H9 (cell line): ENCODE data around the gene GLS. TPM values are rescaled to one million over a fixed set of nuclear protein-coding genes. Genes with fewer than 3 reads are reported as not detected.
A peak's percentile ranks its signal among the peaks of the same experiment; 100 is the strongest.

Experiments
- DNase-seq: peaks from one replicate; pipeline ENCODE4 v3.0.0-alpha.2; 2017
- H2AFZ ChIP-seq: one replicate; pipeline ENCODE4 v1.6.1; 2013; ENCODE audit warnings: mild to moderate bottlenecking, low read length, control low read depth, moderate library complexity
- H2AK5ac ChIP-seq: 2 replicates; pipeline ENCODE4 v1.6.1; 2013; ENCODE audit warnings: low read length, control low read depth, mixed read lengths; ENCODE audit not compliant: insufficient read length
- H2BK120ac ChIP-seq: one replicate; pipeline ENCODE4 v1.6.1; 2013; ENCODE audit warnings: low read depth, mild to moderate bottlenecking, low read length, control low read depth, inconsistent platforms; ENCODE audit not compliant: poor library complexity, severe bottlenecking
- H2BK12ac ChIP-seq: 2 replicates; pipeline ENCODE4 v1.6.1; 2013; ENCODE audit warnings: low read length, control low read depth, mixed read lengths, low read depth; ENCODE audit not compliant: insufficient read length
- H2BK15ac ChIP-seq: 2 replicates; pipeline ENCODE4 v1.6.1; 2013; ENCODE audit warnings: low read depth, low read length, control low read depth
- H2BK20ac ChIP-seq: one replicate; pipeline ENCODE4 v1.6.1; 2013; ENCODE audit warnings: low read depth, mild to moderate bottlenecking, low read length, control low read depth, inconsistent platforms; ENCODE audit not compliant: poor library complexity, severe bottlenecking
- H2BK5ac ChIP-seq: 2 replicates; pipeline ENCODE4 v1.6.1; 2013; ENCODE audit warnings: low read length, control low read depth, mixed read lengths; ENCODE audit not compliant: insufficient read length
- H3K14ac ChIP-seq: 2 replicates; pipeline ENCODE4 v1.6.1; 2013; ENCODE audit warnings: low read length, control low read depth; ENCODE audit not compliant: insufficient read depth
- H3K18ac ChIP-seq: 2 replicates; pipeline ENCODE4 v1.6.1; 2013; ENCODE audit warnings: low read depth, mild to moderate bottlenecking, mixed read lengths, low read length, control low read depth; ENCODE audit not compliant: insufficient read length
- H3K23ac ChIP-seq: 2 replicates; pipeline ENCODE4 v1.6.1; 2013; ENCODE audit warnings: low read length, control low read depth, mixed read lengths, low read depth; ENCODE audit not compliant: insufficient read length
- H3K23me2 ChIP-seq: 2 replicates; pipeline ENCODE4 v1.6.1; 2013; ENCODE audit warnings: low read depth, mild to moderate bottlenecking, mixed read lengths, low read length, control low read depth; ENCODE audit not compliant: insufficient read length, poor library complexity, severe bottlenecking
- H3K27ac ChIP-seq: 2 replicates; pipeline ENCODE4 v1.5.1; 2013; ENCODE audit warnings: low read length, control low read depth, mixed read lengths, low read depth; ENCODE audit not compliant: insufficient read length
- H3K27me3 ChIP-seq: 2 replicates; pipeline ENCODE4 v1.6.1; 2013; ENCODE audit warnings: low read length, control low read depth, inconsistent platforms; ENCODE audit not compliant: insufficient read depth
- H3K4ac ChIP-seq: 2 replicates; pipeline ENCODE4 v1.6.1; 2013; ENCODE audit warnings: low read depth, mild to moderate bottlenecking, control low read depth, inconsistent platforms, low read length, moderate library complexity
- H3K4me1 ChIP-seq: 2 replicates; pipeline ENCODE4 v1.6.1; 2013; ENCODE audit warnings: low read length, control low read depth, inconsistent platforms; ENCODE audit not compliant: insufficient read depth
- H3K4me2 ChIP-seq: 2 replicates; pipeline ENCODE4 v1.6.1; 2013; ENCODE audit warnings: low read length, control low read depth, mixed read lengths; ENCODE audit not compliant: insufficient read length, insufficient read depth
- H3K56ac ChIP-seq: 2 replicates; pipeline ENCODE4 v1.6.1; 2013; ENCODE audit warnings: low read depth, mild to moderate bottlenecking, mixed read lengths, low read length, control low read depth; ENCODE audit not compliant: insufficient read length
- H3K79me1 ChIP-seq: 2 replicates; pipeline ENCODE4 v1.6.1; 2013; ENCODE audit warnings: low read depth, mild to moderate bottlenecking, moderate library complexity, low read length, control low read depth, inconsistent platforms; ENCODE audit not compliant: insufficient read depth, poor library complexity, severe bottlenecking
- H3K79me2 ChIP-seq: 2 replicates; pipeline ENCODE4 v1.6.1; 2013; ENCODE audit warnings: low read length, control low read depth, inconsistent platforms; ENCODE audit not compliant: insufficient read depth
- H3K9ac ChIP-seq: 2 replicates; pipeline ENCODE4 v1.6.1; 2013; ENCODE audit warnings: low read length, control low read depth, mixed read lengths; ENCODE audit not compliant: insufficient read length; ENCODE audit errors: extremely low read depth
- H3K9me3 ChIP-seq: one replicate; pipeline ENCODE4 v1.6.1; 2013; ENCODE audit warnings: low read depth, low read length, inconsistent platforms; ENCODE audit not compliant: control insufficient read depth
- H3T11ph ChIP-seq: one replicate; pipeline ENCODE4 v1.6.1; 2013; ENCODE audit warnings: mild to moderate bottlenecking, low read length, control low read depth, inconsistent platforms
- H4K20me1 ChIP-seq: one replicate; pipeline ENCODE4 v1.6.1; 2013; ENCODE audit not compliant: control insufficient read depth, insufficient read length, insufficient read depth
- H4K5ac ChIP-seq: 2 replicates; pipeline ENCODE4 v1.6.1; 2013; ENCODE audit warnings: low read depth, mild to moderate bottlenecking, mixed read lengths, low read length, control low read depth; ENCODE audit not compliant: insufficient read length
- H4K8ac ChIP-seq: replicated peaks from 2 replicates; pipeline ENCODE4 v1.6.1; 2013; ENCODE audit warnings: low read length, control low read depth, mixed read lengths, low read depth; ENCODE audit not compliant: insufficient read length
- H4K91ac ChIP-seq: 2 replicates; pipeline ENCODE4 v1.6.1; 2013; ENCODE audit warnings: low read depth, mild to moderate bottlenecking, moderate library complexity, mixed read lengths, low read length, control low read depth; ENCODE audit not compliant: insufficient read length
- H3K27ac Mint-ChIP-seq, 3 experiments: 2 replicates in 2 of 3; 3 replicates in 1 of 3; pipeline ENCODE4 v1.8.0; 2020 to 2021; ENCODE audit warnings: mixed read lengths in 3 of 3, mild to moderate bottlenecking in 1 of 3, moderate library complexity in 1 of 3
- H3K27me3 Mint-ChIP-seq: 2 replicates; pipeline ENCODE4 v1.8.0; 2021; ENCODE audit warnings: low read depth, mild to moderate bottlenecking, moderate library complexity, mixed read lengths
- H3K36me3 Mint-ChIP-seq, 3 experiments: 2 replicates in 2 of 3; 3 replicates in 1 of 3; pipeline ENCODE4 v1.8.0; 2020 to 2021; ENCODE audit warnings: low read depth in 3 of 3, mixed read lengths in 3 of 3; ENCODE audit not compliant: insufficient read depth in 1 of 3
- H3K4me1 Mint-ChIP-seq, 2 experiments: 2 replicates each; pipeline ENCODE4 v1.8.0; 2020; ENCODE audit warnings: mixed read lengths in 2 of 2
- H3K4me3 Mint-ChIP-seq, 2 experiments: 2 replicates in 1 of 2; 3 replicates in 1 of 2; pipeline ENCODE4 v1.8.0; 2020 to 2021; ENCODE audit warnings: mild to moderate bottlenecking in 2 of 2, mixed read lengths in 2 of 2, moderate library complexity in 1 of 2
- H3K9me3 Mint-ChIP-seq, 2 experiments: 2 replicates in 1 of 2; 3 replicates in 1 of 2; pipeline ENCODE4 v1.8.0; 2020; ENCODE audit warnings: mild to moderate bottlenecking in 2 of 2, mixed read lengths in 2 of 2, moderate library complexity in 1 of 2
- WGBS: extraction: QIAGEN DNeasy Blood & Tissue Kit; methylation state at CpG from one replicate; pipeline ENCODE4 v1.1.7; 2013; ENCODE audit warnings: missing lambda C conversion rate, low lambda C conversion rate, mixed read lengths; ENCODE audit not compliant: insufficient read length; ENCODE audit errors: extremely low coverage; 5-methylcytosine and 5-hydroxymethylcytosine counted together
- long read RNA-seq: library from polyadenylated mRNA; unstranded; transcript quantifications from one replicate; pipeline ENCODE4 v2.0.0, GENCODE V29; 2020
- total RNA-seq: library from RNA; stranded (reverse); gene quantifications from 2 replicates; pipeline ENCODE4 v1.2.1, GENCODE V29; 2021
- TF ChIP-seq, protein P1 (sequence below): fragments of 200-600 bp; sonication (generic); conservative IDR thresholded peaks from 3 replicates; pipeline ENCODE4 v1.8.0; 2021; ENCODE audit warnings: antibody characterized with exemption, mild to moderate bottlenecking

Gene GLS
- total RNA-seq, result 69.3 and 70.6 TPM in 2 replicates
- long read RNA-seq, partial matches to known transcripts, result 3 of 4 reads
- long read RNA-seq, other reads (novel, unspliced or antisense), result 1 of 4 reads

DNA sequence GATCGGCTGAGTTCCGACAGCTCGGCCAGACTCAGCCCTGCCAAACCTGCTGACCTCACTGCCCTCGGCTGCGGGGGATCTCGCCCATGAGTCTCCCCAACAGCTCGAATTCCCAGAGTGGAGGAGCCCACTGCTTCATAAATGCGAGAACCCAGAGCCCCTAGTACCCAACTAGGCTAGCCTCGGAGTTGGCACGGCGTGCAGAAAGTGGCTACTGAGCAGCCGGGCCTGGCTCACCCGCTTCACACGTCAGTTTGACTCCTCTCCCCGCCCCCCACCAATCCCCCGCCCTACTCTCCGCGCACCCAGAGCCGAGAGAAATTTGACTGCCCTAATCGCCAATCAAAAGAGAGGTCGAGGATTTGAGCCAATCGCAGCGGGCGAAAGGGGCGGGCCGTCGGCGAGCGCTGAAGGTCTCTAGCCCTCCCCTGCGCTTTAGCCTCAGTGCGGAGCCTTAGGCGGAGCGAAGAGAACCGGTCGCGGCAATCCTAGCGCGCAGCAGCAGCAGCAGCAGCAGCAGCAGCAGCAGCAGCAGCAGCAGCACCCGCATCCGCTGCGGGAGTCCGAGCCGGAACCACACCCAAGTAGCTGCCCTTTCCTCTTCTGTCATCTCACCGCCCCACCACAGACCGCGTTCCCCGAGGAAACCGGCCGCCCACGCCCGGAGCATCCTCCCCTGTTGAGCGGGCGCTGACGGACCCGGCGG, at the start of gene GLS:
GLS (plus strand) TSS at position 444 of the 706 bp plus-strand sequence. CDS start 264 bp downstream, outside the sequence.
- Histone ChIP-seq H3K23me2 (peaks cover 10% of the 10 kb centered on the region), H3K27me3 (no peaks in the 10 kb centered on the region), H2BK15ac (no peak within 1 kb of the TSS), H3K4ac (no peak within 1 kb of the TSS), H4K8ac (no peak within 1 kb of the TSS), H3K14ac (peak within 1 kb of the TSS; percentile 77; the same call in 1 of the 2 replicates), H2BK120ac (no peak within 1 kb of the TSS), H4K5ac (no peak within 1 kb of the TSS), H3K4me1 (no peaks in the 10 kb centered on the region; the same call in 1 of the 2 replicates), H2BK12ac (no peak within 1 kb of the TSS), H3K4me2 (peak within 1 kb of the TSS; percentile 92), H4K20me1 (no peaks in the 10 kb centered on the region), H3K56ac (no peak within 1 kb of the TSS), H2BK20ac (no peak within 1 kb of the TSS), H3K9ac (peak within 1 kb of the TSS; percentile 66), H3T11ph (no peak within 1 kb of the TSS), H3K9me3 (no peaks in the 10 kb centered on the region), H2BK5ac (no peak within 1 kb of the TSS), H2AFZ (peak within 1 kb of the TSS; percentile 92), H3K79me1 (no peaks in the 10 kb centered on the region), H2AK5ac (no peak within 1 kb of the TSS), H4K91ac (no peak within 1 kb of the TSS), H3K79me2 (peaks cover 22% of the 10 kb centered on the region; the same call in 1 of the 2 replicates), H3K18ac (peak within 1 kb of the TSS; percentile 40), H3K27ac (no peak within 1 kb of the TSS), H3K23ac (no peak within 1 kb of the TSS)
- no CpG with 5 or more reads among the region's 56 CpGs for WGBS
- Mint-ChIP-seq H3K27ac (peak within 1 kb of the TSS; percentile 58 to 89 (median 81); a peak in 4 of 7 replicates), H3K27me3 (no peaks in the 10 kb centered on the region), H3K36me3 (peaks cover 5 to 19% (median 7%) of the 10 kb centered on the region in 3 experiments; a peak in 6 of 7 replicates), H3K4me1 (peaks cover 26 to 33% of the 10 kb centered on the region in 2 experiments), H3K4me3 (peak within 1 kb of the TSS; percentile 89 to 96), H3K9me3 (no peaks in the 10 kb centered on the region)
- DNase-seq, result peak; percentile 97
- TF ChIP-seq, protein P1, sequence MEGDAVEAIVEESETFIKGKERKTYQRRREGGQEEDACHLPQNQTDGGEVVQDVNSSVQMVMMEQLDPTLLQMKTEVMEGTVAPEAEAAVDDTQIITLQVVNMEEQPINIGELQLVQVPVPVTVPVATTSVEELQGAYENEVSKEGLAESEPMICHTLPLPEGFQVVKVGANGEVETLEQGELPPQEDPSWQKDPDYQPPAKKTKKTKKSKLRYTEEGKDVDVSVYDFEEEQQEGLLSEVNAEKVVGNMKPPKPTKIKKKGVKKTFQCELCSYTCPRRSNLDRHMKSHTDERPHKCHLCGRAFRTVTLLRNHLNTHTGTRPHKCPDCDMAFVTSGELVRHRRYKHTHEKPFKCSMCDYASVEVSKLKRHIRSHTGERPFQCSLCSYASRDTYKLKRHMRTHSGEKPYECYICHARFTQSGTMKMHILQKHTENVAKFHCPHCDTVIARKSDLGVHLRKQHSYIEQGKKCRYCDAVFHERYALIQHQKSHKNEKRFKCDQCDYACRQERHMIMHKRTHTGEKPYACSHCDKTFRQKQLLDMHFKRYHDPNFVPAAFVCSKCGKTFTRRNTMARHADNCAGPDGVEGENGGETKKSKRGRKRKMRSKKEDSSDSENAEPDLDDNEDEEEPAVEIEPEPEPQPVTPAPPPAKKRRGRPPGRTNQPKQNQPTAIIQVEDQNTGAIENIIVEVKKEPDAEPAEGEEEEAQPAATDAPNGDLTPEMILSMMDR, result no peak
